Renal cortical epithelial cell (primary cell): ENCODE results near the gene CXCR3. TPM values are rescaled to one million over a fixed set of nuclear protein-coding genes. Genes with fewer than 3 reads are reported as not detected.

Experiments
- total RNA-seq: library from RNA; depleted of rRNA; stranded (reverse); fragments of >200 nt; gene quantifications from 2 replicates; pipeline ENCODE4 v1.2.3, GENCODE V29; 2014

CXCR3 gene
- total RNA-seq, 1 donor from 2014 or later = not detected

Other genes with a start within 250 kb of the CXCR3 start
- 81.3 and 117 TPM in 2 replicates for gene OGT, start 85.4 kb downstream of the CXCR3 start, total RNA-seq
- gene GCNA, start 40.1 kb downstream of the CXCR3 start, total RNA-seq = 0.17 and 3.7 TPM in 2 replicates
- 0.69 TPM in 1 of 2 replicates, not detected in the other for gene CXorf49, start 99.8 kb upstream of the CXCR3 start, total RNA-seq
- gene CXorf49B, start 144.8 kb upstream of the CXCR3 start, total RNA-seq = 0.69 TPM in 1 of 2 replicates, not detected in the other